HG03354 (cell line): ENCODE measurements around the gene UFL1.

ENCODE experiments used
- ATAC-seq: cut with Tn5 transposase; IDR thresholded peaks from one replicate; pipeline ENCODE4 v1.9.1; 2021; ENCODE audit warnings: mild to moderate bottlenecking; ENCODE audit not compliant: unreplicated experiment, poor library complexity, severe bottlenecking

The UFL1 gene

DNA sequence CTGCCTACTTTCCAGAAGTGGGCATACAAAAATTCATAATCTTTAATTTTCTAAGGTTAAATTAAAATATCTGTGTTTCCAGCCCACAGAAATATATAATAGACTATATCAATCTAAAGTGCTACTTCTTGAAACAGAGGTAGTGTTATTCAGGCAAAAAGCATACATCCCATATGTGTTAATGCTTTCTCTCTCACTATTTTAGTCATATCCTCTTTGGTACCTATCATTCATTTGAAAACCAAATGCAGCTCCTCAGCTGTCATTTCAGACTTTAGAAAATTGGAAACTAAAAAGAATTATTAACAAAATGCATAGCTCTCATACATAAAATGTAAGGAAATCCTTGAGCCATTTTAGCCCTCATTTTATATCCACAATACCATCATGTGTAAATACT, 42.2 kb downstream of the UFL1 start:
- ATAC-seq = peak; percentile 85

DNA sequence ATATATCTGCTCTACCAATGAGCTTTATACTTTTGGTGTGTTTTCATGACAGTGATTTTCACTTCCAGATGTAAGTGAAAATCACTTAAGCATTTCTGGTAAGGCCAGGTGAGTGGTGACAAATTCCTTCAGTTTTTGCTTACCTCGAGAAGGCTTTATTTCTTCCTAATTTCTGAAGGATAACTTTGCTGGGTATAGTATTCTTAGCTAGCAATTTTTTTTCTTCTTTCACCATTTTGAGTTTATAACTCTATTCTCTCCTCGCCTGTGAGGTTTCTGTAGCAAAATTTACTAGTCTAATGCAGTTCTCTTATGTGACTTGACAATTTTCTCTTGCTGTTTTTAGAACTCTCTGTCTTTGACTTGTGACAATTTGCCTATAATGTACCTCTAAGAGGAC, 48.4 kb downstream of the UFL1 start:
- ATAC-seq = no peak

DNA sequence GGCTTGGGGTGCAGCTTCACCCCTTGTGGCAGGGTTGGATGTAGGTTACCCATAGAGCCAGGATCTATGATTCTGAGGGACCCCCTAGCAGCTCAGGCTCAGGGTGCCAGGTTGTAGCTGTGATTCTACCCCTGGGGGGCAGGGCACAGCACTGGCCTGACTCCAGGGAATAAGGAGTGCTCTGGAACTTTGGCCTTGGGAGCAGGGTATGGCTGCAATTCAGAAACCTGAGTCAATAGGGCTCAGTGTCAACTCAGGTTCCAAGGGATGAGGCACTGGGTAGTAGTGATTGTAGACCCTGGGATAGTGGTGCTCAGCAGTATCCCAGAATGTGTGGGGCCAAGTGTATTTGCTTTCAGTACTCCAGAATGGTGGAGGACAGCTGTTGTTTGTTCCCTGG, 49.9 kb downstream of the UFL1 start:
- ATAC-seq = no peak

DNA sequence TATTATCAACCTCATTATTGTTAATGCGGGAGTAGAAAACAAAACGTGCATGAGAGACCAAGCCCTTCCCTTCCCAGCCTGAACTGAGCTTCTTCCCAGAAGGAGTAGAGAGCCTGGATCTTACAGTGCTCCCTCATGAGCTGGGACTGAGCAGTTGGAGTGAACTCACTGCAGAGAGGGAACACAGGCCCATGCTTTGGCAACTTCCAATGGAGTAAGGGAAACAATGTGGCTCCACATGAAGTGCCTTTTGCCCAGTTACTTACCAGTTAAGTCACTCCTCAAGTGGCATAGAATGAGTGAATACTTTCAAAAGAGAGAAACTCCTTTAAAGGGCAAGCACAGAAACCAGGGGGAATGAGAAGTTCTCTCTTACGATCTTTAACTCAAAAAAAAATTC, 53.8 kb downstream of the UFL1 start:
- no peak for ATAC-seq

DNA sequence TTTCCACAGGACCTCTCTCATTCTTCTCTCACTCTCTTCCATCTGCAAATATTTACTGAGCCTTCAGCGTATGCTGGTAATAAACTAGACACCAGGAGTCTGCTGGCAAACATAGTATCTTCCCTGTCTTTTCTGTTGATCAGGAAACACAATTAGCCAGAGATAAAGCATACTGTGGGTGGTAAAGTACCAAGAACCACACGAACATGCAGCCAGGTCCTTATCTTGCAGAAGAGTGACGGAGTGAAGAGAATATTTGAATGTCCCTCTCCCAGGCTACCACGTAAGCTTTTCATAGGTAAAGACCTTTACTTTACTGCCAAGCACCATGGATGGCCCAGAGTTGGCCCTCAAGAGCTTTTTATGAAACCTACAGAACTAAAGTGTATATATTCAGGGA, 54.6 kb downstream of the UFL1 start:
- ATAC-seq = no peak

DNA sequence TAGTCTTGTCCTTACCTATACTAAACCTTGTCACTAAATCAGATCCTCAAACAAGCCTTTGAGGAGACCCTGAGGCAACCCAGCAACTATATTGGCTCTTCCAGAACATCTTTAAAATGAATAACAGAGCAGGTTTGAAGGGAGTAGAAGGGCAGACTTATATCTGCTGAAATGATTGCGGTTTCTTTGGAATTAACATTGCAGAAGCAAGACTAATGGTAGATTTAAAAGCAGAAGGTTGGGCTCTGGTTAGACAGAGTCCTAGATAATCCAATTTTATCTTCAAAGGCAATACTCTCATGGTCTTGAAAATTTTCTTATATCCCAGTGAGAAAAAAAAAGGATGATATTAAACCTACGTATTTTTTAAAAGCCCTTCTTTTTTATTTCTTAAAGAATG, 60.4 kb downstream of the UFL1 start:
- no peak for ATAC-seq

DNA sequence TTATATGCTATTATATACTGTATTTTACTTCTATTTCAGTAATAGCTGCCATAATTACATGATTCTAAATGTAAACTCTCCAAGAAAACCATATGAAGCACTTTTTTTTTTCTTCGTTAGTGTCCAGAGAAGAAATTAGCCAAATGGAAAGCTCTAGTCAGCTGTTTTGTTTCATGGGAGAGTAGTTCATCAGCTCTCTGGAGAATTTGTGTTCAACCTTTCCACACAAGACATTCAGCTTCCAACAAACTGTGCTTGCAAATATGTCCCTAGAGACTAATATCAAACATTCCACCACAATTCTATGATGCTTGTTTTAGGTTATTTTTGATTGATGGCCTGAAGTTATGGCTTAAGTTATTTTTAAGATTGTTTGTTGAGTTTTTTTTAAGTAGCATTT, 60.8 kb downstream of the UFL1 start:
- ATAC-seq = no peak

DNA sequence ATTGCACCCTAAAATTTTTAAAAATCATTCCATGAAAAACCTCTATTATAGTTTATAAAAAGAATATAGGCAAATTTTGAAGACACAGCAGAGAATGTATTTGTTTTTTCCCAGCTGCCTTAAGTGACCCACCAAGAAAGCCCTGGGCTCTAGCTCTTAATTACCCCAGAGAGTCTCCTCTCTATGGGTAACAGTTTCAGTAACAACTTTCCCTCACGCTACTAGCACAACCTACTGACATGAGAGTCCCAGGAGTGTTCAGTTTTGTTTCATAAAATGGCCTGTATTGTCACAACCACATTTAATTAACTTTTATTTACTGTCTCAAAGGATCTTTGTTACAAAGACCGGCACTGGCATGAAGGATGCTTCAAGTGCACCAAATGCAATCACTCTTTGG, 82.8 kb downstream of the UFL1 start:
- ATAC-seq = no peak
